Measurements from ENCODE around the gene NAPA.

Gene NAPA

DNA sequence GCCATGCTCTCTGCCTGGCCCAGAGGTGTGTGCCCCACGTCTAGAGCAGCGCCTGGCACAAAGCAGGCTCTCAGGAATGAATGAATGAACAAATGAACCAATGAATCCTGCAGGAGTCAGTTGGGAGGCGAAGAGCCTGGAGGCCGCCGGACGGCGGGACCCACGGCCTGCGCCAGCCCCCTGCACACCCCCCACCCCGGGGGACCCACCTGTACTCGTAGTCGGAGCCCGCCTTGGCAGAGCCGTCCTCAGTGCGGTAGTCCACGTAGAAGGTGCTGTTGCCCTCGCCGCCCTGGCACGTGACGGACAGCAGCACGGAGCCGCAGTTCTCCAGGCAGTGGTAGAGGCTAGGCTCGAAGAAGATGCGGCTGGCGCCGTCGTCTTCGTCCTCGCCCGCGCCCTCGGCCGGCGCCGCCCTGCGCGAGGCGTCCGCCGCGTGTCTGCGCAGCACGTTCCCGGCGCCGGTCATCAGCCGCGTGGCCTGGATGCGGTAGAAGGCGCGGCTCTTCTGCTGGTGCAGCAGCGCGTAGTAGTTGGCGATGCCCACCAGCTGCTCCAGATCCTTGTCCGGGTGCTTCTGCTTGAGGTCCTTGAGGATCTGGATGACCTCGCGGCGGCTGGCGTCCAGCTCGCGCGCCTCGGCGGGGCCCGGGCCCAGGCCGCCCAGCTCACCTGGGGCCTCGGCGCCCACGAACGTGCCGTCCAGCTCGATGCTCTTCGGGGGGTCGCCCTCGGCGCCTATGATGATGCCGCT, 58.0 kb downstream of the NAPA start:
- DNase-seq (ENCODE audit: low spot score), result no peak

DNA sequence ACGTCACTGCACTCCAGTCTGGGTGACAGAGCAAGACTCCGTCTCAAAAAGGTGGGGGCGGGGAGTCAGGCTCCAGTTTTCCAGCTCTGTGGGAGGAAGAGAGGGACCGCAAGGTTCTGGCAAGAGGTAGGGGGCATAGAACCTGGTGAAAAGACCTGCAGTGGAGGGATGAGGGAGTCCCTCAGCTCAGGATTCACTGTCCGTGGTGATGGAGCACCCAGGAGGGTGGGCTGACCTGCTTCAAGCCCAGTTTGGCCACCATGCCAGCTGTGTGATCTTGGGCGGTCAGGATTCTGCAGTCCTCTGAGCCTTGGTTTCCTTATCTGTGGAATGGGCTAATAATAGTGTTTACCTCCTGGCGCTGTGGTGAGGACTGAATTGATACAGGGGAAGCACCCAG, 64.4 kb downstream of the NAPA start:
- DNase-seq (ENCODE audit: low spot score), result no peak

GRCh38 chr19:47448360-47448727, 66.5 kb downstream of the NAPA start:
- DNase-seq (ENCODE audit: low spot score), result no peak

DNA sequence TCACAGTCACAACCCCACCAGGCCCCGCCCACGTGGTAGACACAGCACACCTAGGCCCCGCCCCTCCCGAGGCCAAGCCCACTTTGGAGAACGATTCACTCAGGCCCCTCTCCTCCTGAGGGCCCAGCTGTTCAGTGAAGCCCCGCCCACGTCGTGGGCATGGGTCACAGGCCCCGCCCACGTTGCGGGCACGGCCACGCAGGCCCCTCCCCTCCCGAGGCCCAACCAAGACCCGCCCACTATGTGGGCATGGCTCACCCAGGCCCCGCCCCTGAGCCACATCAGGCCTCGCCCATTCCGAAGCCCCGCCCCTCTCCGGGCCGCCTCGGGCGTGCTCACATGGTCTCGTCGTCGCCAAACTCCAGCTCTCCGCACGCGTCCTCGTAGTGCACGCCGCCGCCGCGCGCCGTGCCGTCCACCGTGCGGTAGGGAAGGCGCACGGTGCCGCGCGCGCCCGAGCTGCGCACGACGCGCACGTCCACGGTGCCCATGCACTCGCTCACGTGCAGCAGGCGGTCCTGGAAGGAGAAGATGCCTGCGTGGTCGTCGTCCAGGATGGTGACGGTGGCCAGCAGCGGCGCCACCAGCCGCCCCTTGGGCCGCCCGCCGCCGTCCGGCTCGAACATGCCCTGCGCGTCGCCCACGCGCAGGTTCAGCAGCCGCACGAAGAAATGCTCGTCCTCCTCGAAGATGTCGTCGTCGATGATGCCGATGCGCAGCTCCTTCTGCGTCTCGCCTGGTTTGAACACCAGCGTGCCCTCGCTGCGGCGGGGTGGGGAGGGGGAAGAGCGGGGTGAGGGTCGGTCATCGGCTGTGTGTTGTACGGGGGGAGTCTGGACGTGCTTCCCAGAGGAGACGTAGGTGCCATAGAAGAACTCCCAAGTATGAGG, 67.1 kb downstream of the NAPA start:
- DNase-seq (ENCODE audit: low spot score), result peak; percentile 82

DNA sequence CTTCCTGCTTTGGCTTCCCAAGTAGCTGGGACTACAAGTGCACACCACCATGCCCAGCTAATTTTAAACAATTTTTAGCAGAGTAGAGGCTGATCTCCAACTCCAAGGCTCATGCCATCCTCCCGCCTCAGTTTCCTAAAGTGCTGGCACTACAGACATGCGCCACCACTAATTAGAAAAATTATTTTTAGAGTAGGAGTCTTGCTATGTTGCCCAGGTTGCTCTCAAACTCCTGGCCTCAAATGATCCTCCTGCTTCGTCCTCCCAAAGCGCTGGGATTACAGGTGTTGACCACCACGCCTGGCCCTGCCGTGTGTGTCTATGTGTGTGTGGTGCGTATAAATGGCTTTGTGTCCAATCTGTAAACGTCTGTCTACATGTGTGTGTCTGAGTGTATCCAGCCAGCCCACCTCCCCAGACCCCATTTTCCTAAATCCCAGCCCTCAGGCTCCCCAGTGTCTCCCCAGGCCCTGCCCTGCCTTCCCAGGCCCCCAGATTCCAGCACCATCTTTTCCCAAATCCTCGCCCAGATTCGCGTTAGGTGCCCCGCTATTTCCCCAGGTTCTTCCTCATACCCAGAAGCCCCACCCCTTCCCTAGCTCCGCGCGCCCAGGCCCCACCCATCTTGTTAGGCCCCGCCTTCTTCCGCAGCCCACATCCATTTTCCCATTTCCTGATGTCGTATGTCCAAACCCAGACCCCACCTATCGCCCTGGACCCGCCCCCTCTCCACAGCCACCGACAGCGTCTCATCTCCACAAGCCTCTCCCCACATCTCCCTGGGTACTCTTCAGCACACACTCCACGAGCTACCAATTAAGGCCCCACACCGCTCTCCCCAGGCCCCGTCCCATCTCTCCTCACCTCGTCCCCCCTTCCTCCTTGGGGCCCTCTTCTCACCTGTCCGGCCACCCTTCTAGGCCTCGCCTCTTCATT, 68.1 kb downstream of the NAPA start:
- DNase-seq (ENCODE audit: low spot score), result peak; percentile 84

DNA sequence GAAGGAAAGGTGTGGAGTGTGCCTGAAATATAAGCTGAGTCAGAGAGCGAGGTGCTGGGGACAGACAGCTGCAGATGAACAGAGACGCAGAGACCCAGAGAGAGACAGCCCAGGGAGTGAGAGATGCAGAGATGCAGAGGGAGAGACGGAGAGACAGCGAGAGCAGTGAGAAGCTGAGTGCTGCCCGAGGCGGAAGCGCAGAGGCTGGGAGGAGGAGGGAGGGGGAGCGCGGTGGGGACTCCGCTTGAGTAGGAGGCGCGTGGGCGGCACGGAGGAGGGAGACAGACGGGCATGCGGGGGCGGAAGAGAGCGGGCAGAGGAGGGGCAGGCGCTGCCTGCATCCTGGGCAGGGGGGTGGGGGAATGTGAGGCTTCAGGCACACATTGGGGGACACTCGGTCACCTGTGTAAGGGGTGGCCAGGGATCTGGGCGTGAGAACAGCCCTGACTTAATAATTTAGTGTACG, 68.9 kb downstream of the NAPA start:
- DNase-seq (ENCODE audit: low spot score), result no peak

- no peak for DNase-seq (ENCODE audit: low spot score)
Measured at GRCh38 chr19:47445527-47445926, 69.3 kb downstream of the NAPA start.

DNA sequence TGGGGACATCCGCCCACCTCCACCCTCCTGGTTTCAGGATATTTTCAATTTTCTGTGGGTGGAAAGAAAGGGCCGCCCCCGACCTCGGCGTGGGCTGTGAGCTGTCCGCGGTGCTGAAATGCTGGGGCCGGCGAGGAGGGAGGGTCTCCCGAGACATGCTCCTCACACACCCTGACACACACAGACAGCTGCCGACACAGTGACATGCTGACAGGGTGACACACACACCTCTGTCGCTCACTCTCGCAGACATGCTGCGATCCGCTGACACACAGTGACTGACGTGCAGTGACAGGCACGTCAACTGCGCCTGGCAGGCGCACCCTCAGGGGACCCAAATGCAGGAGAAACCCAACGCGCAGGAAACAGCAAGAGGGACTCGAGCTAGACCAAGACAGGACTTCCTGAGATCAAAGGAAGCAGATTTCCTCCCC, 70.5 kb downstream of the NAPA start:
- no peak for DNase-seq (ENCODE audit: low spot score)

DNA sequence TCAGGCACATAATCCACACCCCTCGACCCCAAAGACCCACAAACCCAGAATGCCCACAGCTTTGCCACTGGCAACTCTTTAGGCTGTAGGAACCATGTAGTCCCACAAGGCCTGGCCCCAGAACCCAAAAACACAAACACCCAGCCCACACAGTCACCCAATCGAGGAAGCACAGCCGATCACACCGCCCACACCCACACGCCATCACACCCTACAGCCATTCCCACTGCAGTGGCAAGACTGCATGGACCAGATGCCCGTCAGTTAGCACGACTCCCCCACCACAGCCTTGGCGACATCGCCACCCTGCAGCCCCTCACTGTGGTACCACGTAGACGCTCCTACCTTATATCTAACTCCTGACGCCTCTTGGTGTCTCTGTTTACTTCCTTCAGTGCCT, 71.5 kb downstream of the NAPA start:
- no peak for DNase-seq (ENCODE audit: low spot score)

GRCh38 chr19:47438793-47439220, 76.1 kb downstream of the NAPA start:
- DNase-seq (ENCODE audit: low spot score), result no peak

Measured in SW480 (cell line).